ENCODE measurements around the gene MTMR1.

Gene MTMR1

GRCh38 chrX:150763810-150764209 lies 70.6 kb downstream of the MTMR1 start:
- DNase-seq, result no peak

GRCh38 chrX:150765237-150765636 lies 72.0 kb downstream of the MTMR1 start:
- DNase-seq, result no peak

- DNase-seq, result no peak
Measured at GRCh38 chrX:150765782-150766350, 72.7 kb downstream of the MTMR1 start.

- no peak for DNase-seq
Measured at GRCh38 chrX:150766351-150767044, 73.3 kb downstream of the MTMR1 start.

- DNase-seq, result no peak
Measured at GRCh38 chrX:150767045-150767395, 73.8 kb downstream of the MTMR1 start.

- peak; percentile 61 for DNase-seq
Measured at GRCh38 chrX:150767475-150768131, 74.4 kb downstream of the MTMR1 start.

GRCh38 chrX:150768132-150768485 lies 74.9 kb downstream of the MTMR1 start:
- DNase-seq, result no peak

- DNase-seq, result no peak
Measured at GRCh38 chrX:150768580-150769190, 75.5 kb downstream of the MTMR1 start.

GRCh38 chrX:150769408-150769807 lies 76.2 kb downstream of the MTMR1 start:
- no peak for DNase-seq

- no peak for DNase-seq
Measured at GRCh38 chrX:150770623-150771022, 77.4 kb downstream of the MTMR1 start.

GRCh38 chrX:150771116-150771515 lies 77.9 kb downstream of the MTMR1 start:
- no peak for DNase-seq

GRCh38 chrX:150772150-150772970 lies 79.2 kb downstream of the MTMR1 start:
- peak; percentile 76 for DNase-seq

- no peak for DNase-seq
Measured at GRCh38 chrX:150773117-150773516, 79.9 kb downstream of the MTMR1 start.

- no peak for DNase-seq
Measured at GRCh38 chrX:150773634-150774033, 80.4 kb downstream of the MTMR1 start.

GRCh38 chrX:150774798-150775568 lies 81.8 kb downstream of the MTMR1 start:
- no peak for DNase-seq

- DNase-seq, result no peak
Measured at GRCh38 chrX:150775569-150776350, 82.6 kb downstream of the MTMR1 start.

GRCh38 chrX:150777328-150777992 lies 84.3 kb downstream of the MTMR1 start:
- DNase-seq, result no peak

- DNase-seq, result peak; percentile 34
Measured at GRCh38 chrX:150779385-150779784, 86.2 kb downstream of the MTMR1 start.

- no peak for DNase-seq
Measured at GRCh38 chrX:150781677-150782076, 88.5 kb downstream of the MTMR1 start.

- DNase-seq, result no peak
Measured at GRCh38 chrX:150790021-150790420, 96.8 kb downstream of the MTMR1 start.

- DNase-seq, result no peak
Measured at GRCh38 chrX:150792949-150793527, 99.8 kb downstream of the MTMR1 start.

Measured in suppressor macrophage treated with lipopolysaccharide for 4 hours (primary cell).